ENCODE data around the gene NDUFB3. TPM values are rescaled to one million over a fixed set of nuclear protein-coding genes. Genes with fewer than 3 reads are reported as not detected.
"Not testable (repeated sequence)": the region's sequence is repeated elsewhere in the genome, so short reads cannot be mapped to it uniquely, and the experiment has no call there.

NDUFB3 gene
- total RNA-seq, 1 experiment from 2014 or later, result 96.7 TPM

- Histone ChIP-seq H3K4me3 (no peak overlapping the region), H3F3A (ENCODE audit: insufficient read depth, low read depth) (no peaks in the 10 kb centered on the region), H3K36me3 (ENCODE audit: low read depth) (peaks cover under 1% of the 10 kb centered on the region; the same call in 1 of the 2 replicates), H3K27ac (no peak overlapping the region), H3K27me3 (ENCODE audit: insufficient read depth, low read depth) (no peaks in the 10 kb centered on the region), H4K20me1 (ENCODE audit: insufficient read depth) (no peaks in the 10 kb centered on the region), H3K4me1 (replicated peaks; ENCODE audit: insufficient read depth) (no peaks in the 10 kb centered on the region), H3K9me2 (ENCODE audit: insufficient read depth) (no peaks in the 10 kb centered on the region), H3K79me2 (ENCODE audit: low read depth) (no peaks in the 10 kb centered on the region), H2AFZ (no peak overlapping the region), H3K4me2 (no peak overlapping the region), H3K9me3 (ENCODE audit: insufficient read depth, low read depth) (no peaks in the 10 kb centered on the region; the same call in 1 of the 2 replicates)
- BruUV-seq (replicated peaks), result no TSS peak
- CTCF ChIA-PET, result interaction anchor here (0.5 kb wide), 1 partner anchor 86 kb away, joined by 3 read pairs; no protein-coding TSS in a partner anchor
- TF ChIP-seq CTCF (conservative IDR thresholded peaks at IDR 0.05) (no peak), EZH2 (IDR thresholded peaks at IDR 0.05; ENCODE audit: low read depth) (no peak)
- intact Hi-C loops (cut with micrococcal nuclease; ENCODE audit: unreplicated experiment), result no loop called here
- DNase-seq, result no peak
- POLR2A ChIA-PET (ENCODE audit: unreplicated experiment), result interaction anchor here (0.6 kb wide), 1 partner anchor 385 kb away, joined by 8 read pairs; no protein-coding TSS in a partner anchor
Measured at GRCh38 chr2:201038855-201039254, 32.9 kb upstream of the NDUFB3 start.

- no peak overlapping the region for H3K4me2 ChIP-seq
- H3F3A ChIP-seq (ENCODE audit: insufficient read depth, low read depth), result no peaks in the 10 kb centered on the region
- H3K27ac ChIP-seq, result no peak overlapping the region
- no peaks in the 10 kb centered on the region; the same call in 1 of the 2 replicates for H3K9me3 ChIP-seq (ENCODE audit: insufficient read depth, low read depth)
- DNase-seq, result no peak
- H3K36me3 ChIP-seq (ENCODE audit: low read depth), result peaks cover 4% of the 10 kb centered on the region; the same call in 1 of the 2 replicates
- H4K20me1 ChIP-seq (ENCODE audit: insufficient read depth), result no peaks in the 10 kb centered on the region
- POLR2A ChIA-PET (ENCODE audit: unreplicated experiment), result no interaction called here
- no peak overlapping the region for H2AFZ ChIP-seq
- no TSS peak for BruUV-seq (replicated peaks)
- H3K4me1 ChIP-seq (replicated peaks; ENCODE audit: insufficient read depth), result no peaks in the 10 kb centered on the region
- H3K27me3 ChIP-seq (ENCODE audit: insufficient read depth, low read depth), result no peaks in the 10 kb centered on the region
- H3K79me2 ChIP-seq (ENCODE audit: low read depth), result no peaks in the 10 kb centered on the region; the same call in 1 of the 2 replicates
- intact Hi-C loops (cut with micrococcal nuclease; ENCODE audit: unreplicated experiment), result no loop called here
- TF ChIP-seq EZH2 (IDR thresholded peaks at IDR 0.05; ENCODE audit: low read depth) (no peak), CTCF (conservative IDR thresholded peaks at IDR 0.05) (no peak)
- no peak overlapping the region for H3K4me3 ChIP-seq
- CTCF ChIA-PET, result no interaction called here
- H3K9me2 ChIP-seq (ENCODE audit: insufficient read depth), result no peaks in the 10 kb centered on the region
Measured at GRCh38 chr2:201040867-201041628, 30.8 kb upstream of the NDUFB3 start.

- H3K4me2 ChIP-seq; intact Hi-C loops (cut with micrococcal nuclease; ENCODE audit: unreplicated experiment); H3K4me1 ChIP-seq (replicated peaks; ENCODE audit: insufficient read depth); H3K9me3 ChIP-seq (ENCODE audit: insufficient read depth, low read depth); H3K27ac ChIP-seq; CTCF ChIA-PET; DNase-seq; H3K27me3 ChIP-seq (ENCODE audit: insufficient read depth, low read depth); H3K4me3 ChIP-seq; H3K9me2 ChIP-seq (ENCODE audit: insufficient read depth); H4K20me1 ChIP-seq (ENCODE audit: insufficient read depth); H3K79me2 ChIP-seq (ENCODE audit: low read depth); H2AFZ ChIP-seq; H3F3A ChIP-seq (ENCODE audit: insufficient read depth, low read depth); POLR2A ChIA-PET (ENCODE audit: unreplicated experiment); H3K36me3 ChIP-seq (ENCODE audit: low read depth); BruUV-seq (replicated peaks): not testable (repeated sequence)
Measured at GRCh38 chr2:201042451-201042850, 29.4 kb upstream of the NDUFB3 start.

GRCh38 chr2:201043050-201043449 is 28.8 kb upstream of the NDUFB3 start:
- BruUV-seq (replicated peaks); H3K27me3 ChIP-seq (ENCODE audit: insufficient read depth, low read depth); H3K9me2 ChIP-seq (ENCODE audit: insufficient read depth); CTCF ChIA-PET; H3F3A ChIP-seq (ENCODE audit: insufficient read depth, low read depth); H3K4me2 ChIP-seq; H2AFZ ChIP-seq; H3K4me1 ChIP-seq (replicated peaks; ENCODE audit: insufficient read depth); H3K4me3 ChIP-seq; intact Hi-C loops (cut with micrococcal nuclease; ENCODE audit: unreplicated experiment); DNase-seq; H4K20me1 ChIP-seq (ENCODE audit: insufficient read depth); H3K79me2 ChIP-seq (ENCODE audit: low read depth); POLR2A ChIA-PET (ENCODE audit: unreplicated experiment); H3K36me3 ChIP-seq (ENCODE audit: low read depth); H3K9me3 ChIP-seq (ENCODE audit: insufficient read depth, low read depth); H3K27ac ChIP-seq: not testable (repeated sequence)

Measured in PC-9 (cell line).